ENCODE measurements around the gene PREB. TPM values are rescaled to one million over a fixed set of nuclear protein-coding genes. Genes with fewer than 3 reads are reported as not detected.
A peak's percentile ranks its signal among the peaks of the same experiment; 100 is the strongest.

The PREB gene
- total and polyA plus RNA-seq, 2 of the 13 experiments (the other 11 are each of a cell fraction or from before 2014, with no cell fraction given), result 112 to 192 TPM

- TF ChIP-seq HIC2 (CRISPR knock-in tag; IDR thresholded peaks at IDR 0.05; ENCODE audit: low read depth) (no peak; the same call in 1 of the 2 replicates), ZSCAN21 (CRISPR knock-in tag; IDR thresholded peaks at IDR 0.05; ENCODE audit: borderline replicate concordance) (peak; percentile 79), ZNF564 (CRISPR knock-in tag; IDR thresholded peaks at IDR 0.05) (no peak), ZNF207 (IDR thresholded peaks at IDR 0.05; ENCODE audit: borderline replicate concordance) (no peak), HMGXB3 (CRISPR knock-in tag; IDR thresholded peaks at IDR 0.05; ENCODE audit: borderline replicate concordance) (peak; percentile 77; the same call in 1 of the 2 replicates), ZNF383 (CRISPR knock-in tag; IDR thresholded peaks at IDR 0.05; ENCODE audit: borderline replicate concordance) (no peak), ZNF431 (CRISPR knock-in tag; IDR thresholded peaks at IDR 0.05; ENCODE audit: borderline replicate concordance, low read depth) (peak; percentile 78; the same call in 1 of the 2 replicates), ZNF597 (CRISPR knock-in tag; IDR thresholded peaks at IDR 0.05) (no peak), POLR2A (IDR thresholded peaks at IDR 0.05; ENCODE audit: insufficient read depth in 1 of 2, low read depth in 2 of 2, low read length in 2 of 2) (no peak), TAF15 (IDR thresholded peaks at IDR 0.05; ENCODE audit: low read depth, low read length, poor library complexity, severe bottlenecking) (peak; percentile 36), NFIC (IDR thresholded peaks at IDR 0.05; ENCODE audit: low read length) (no peak), NCOA2 (CRISPR knock-in tag; IDR thresholded peaks at IDR 0.05) (peak; percentile 48; the same call in 1 of the 2 replicates), AHR (CRISPR knock-in tag; IDR thresholded peaks at IDR 0.05) (no peak; the same call in 1 of the 2 replicates), ZNF3 (CRISPR knock-in tag; IDR thresholded peaks at IDR 0.05) (no peak), SNAPC5 (CRISPR knock-in tag; IDR thresholded peaks at IDR 0.05; ENCODE audit: borderline replicate concordance) (no peak), ZSCAN22 (CRISPR knock-in tag; IDR thresholded peaks at IDR 0.05) (no peak), ZNF572 (CRISPR knock-in tag; IDR thresholded peaks at IDR 0.05) (0 out of 2 replicates have a peak, but pooled peaks have one; percentile 48), ZMYM2 (CRISPR knock-in tag; IDR thresholded peaks at IDR 0.05) (no peak), ZNF292 (CRISPR knock-in tag; IDR thresholded peaks at IDR 0.05; ENCODE audit: borderline replicate concordance, low read depth) (no peak), ZNF30 (CRISPR knock-in tag; IDR thresholded peaks at IDR 0.05) (no peak), NFE2L2 (IDR thresholded peaks at IDR 0.05; ENCODE audit: low read length) (no peak), ZNF18 (CRISPR knock-in tag; IDR thresholded peaks at IDR 0.05; ENCODE audit: insufficient replicate concordance) (peak; percentile 88)
Measured at GRCh38 chr2:27086090-27086723, 48.2 kb downstream of the PREB start (continued).

Measured in HepG2 (cell line).